Hematopoietic multipotent progenitor cell treated with erythropoietin and hydrocortisone succinate and interleukin-3 and kit ligand, for 15 days (in vitro differentiated cells): ENCODE measurements around the gene BTBD9.

Source experiments
- DNase-seq: peaks from one replicate; pipeline ENCODE4 v3.0.0-alpha.2; 2015; ENCODE audit warnings: low spot score

Gene BTBD9

DNA sequence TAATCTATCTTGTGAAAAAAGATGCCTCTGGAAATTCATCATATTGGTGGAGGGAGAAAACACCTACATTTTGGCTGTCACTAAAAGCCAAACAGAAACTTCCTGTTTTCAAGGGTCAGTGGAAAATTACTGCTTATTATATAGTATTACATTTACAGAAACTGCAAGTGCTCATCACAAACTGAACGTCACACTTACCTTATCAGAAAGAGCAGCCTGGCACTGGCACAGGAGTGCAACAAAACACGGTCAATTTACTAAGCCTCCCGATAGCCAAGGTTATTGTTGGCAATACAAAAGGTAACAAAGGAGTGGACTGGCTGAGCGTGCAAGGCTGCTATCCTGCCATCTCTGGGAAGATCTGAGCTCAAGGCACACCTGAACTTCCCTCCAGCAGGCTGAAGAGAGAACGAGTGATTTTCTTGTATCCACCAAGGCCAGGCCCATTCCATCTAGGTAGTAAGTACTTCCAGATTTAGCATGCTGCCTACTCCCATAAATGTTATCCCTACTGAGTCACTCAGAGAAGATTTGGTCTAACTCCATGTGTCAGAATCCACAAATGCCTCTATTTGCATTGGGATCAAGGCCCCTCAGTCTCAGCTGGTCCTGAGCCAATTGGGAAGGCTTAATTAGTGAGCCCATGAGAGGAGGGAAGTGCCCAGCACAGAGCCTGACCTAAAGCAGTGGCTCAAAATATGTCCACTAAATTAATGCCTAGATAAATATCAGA is 399.8 kb downstream of the BTBD9 start:
- no peak for DNase-seq

DNA sequence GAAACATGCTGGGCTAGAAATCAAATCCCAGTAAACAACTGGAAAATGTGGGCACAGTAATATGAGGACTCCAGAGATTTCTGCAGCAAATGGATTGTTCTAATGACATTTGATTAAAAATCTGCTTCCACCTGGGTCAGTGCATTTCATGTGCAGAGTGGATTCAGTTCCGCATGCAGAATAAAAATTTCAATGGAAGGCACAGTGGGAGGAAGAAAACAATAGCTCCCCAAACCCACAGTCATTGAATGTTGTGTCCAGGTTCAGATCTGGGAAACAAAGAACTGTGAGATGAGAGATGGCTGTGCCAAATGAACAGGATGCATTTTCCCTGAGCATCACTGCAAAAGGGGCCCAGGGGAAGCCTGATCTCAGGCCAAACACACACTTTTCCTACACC is 403.1 kb downstream of the BTBD9 start:
- DNase-seq = no peak

DNA sequence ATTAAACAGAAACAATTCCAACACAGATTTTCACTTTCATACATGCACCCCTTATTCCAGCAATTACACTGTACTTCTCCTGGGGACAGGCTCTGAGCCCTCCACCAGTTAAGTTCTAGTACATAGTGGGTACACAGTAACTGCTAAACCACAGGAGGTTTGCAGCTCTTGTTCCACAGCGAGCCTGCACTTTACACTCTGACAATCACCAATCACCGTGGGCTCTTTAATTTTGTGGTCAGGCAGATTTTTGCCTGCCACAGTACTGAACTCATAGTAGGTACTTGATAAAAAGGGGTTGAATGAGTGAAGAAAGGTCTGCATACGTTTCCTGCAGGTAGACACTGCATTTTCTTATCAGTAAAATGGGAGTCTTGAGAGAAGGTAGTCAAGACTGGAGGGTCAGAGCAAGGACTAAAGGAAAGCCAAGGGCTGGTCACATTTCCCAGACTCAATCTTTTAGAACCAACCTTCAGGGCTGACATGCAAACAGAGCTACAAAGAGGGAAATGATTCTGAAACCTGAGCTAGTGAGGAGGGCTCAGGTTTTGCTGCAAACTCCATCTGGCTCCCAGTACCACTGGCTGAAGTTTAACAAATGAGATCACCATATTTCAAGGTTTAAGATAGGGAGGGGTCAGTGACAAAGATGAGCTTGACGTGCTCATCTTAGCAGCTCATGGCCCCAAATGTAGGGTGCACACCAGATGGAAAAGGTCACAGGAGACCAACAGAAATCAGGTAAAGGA is 404.6 kb downstream of the BTBD9 start:
- no peak for DNase-seq

DNA sequence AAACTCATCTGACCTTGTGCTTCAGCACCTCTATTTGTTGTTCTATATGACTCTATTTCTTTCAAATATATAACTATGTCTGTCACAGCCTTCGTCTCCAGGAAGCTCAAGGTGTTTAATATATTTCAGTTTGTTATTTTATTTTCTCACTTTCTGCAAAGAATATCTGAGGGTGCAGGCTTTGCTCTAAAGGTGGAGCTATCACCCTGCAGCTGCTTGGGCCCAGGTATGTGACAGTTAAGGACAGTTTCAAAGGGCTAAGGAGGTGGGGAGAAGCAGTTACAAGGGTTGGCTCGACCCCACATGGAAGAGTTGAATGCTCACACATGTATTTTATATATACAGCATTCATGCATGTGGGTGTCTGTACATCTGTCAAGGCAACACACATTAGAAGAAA is 405.6 kb downstream of the BTBD9 start:
- DNase-seq = no peak

DNA sequence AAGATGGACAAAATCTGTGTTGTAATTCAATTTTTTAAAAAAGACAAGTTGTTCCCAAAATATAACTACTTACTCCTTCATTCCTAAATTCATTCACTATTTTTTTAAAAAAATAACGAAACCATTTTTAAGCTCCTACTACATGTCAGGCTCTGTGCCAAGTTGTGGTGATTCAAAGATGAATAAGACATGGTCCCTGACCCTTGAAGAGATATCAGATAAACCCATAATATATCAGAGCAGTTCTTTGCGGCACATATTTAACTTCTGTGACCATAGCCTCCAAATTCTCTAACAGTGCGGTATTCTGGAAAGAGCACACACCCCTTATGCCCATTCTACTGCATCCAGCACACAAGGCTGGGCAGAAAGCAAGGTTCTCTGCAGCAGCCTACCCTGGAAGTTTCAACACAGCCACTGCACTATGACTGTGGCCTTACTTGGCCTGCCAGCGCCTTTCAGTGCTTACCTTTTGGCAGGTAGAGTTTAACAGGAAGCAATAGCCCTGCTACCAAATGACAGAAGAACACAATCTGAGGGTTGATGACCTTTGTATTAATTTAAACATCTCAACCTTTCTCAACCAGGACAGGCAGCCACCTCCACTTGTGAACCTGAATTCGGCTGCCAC is 406.5 kb downstream of the BTBD9 start:
- DNase-seq = no peak

DNA sequence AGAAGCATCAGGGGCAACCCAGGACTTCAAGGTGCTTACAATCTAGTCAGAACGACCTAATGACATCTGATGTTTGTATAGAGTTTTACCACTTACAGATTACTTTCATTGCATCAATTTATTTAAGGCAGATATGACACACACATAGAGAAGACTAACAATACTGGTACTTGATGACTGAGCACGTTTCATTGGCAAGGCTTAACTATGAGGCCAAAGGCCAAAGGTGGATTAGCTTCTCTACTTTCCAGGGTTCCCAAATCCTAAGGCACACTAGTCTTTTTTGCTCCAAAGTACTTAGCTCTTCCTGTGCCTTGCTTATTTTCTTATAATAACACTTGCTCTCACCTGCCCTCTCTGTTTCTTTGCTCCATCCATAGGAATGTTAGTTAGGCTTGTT is 414.0 kb downstream of the BTBD9 start:
- DNase-seq = no peak

DNA sequence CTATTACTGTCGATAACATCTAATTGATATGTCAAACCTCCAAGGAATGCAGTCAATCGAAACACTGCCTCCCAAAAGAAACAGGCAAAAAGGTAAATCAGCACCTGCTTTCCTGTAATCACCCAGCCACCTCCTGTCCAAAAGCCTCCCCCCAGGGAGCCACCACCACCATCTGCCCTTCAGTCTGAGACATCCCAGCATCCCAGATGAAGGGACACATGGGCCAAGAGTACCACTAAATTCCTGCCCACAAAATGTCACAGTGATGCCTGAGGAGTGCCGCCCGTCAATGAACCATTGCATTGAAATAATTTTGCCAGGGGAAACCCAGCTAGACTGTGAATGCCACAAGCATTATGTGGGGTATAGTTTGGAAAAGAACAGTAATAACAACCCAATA is 418.5 kb downstream of the BTBD9 start:
- DNase-seq = no peak

DNA sequence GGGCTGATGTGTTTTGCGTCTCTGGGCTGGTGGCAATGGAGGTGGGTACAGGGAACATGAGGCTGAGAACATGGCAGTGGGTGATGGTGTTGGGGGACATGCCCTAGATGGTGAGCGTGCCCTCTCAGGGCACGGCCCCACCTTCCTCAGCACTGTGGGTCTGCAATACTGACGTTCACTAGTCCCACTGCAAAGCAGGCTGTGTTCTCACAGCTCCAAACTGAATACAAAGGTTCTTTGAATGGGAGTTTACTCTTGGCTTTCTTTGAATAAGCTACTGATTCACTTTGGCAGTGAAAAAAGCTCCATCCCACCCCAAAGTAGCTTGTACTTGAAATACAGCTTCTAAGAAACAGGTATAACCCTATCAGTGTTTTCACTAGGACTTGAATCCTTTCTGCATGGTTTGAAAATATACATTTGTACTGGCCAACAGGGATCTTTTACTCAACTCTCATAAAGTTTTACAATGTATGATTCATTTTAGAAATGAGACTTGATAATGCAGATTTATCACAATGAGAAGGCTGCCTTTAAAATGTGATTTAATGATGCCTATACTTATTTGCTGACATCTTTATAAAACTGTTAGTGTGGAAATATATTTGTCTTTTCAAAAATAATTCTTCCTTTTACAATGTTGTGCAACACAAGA is 419.5 kb downstream of the BTBD9 start:
- no peak for DNase-seq

DNA sequence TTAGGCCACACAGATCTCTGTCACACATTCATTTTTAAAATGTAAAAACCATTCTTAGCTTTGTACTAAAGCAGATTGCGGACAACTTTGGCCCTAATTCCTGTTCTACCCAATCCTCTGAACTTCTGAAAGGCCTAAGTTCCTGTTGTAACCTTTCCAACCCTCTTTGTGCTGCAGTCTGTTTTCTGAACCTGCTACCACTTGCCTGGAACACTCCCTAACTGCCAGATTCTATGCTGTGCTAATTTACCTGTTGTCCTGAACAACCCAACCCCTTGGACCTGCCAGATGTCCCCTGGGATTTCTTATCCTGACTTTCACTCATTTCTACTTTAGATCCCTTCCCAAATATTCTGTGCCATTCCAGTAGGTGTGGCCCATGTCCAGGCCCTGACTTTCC is 421.5 kb downstream of the BTBD9 start:
- DNase-seq = no peak

DNA sequence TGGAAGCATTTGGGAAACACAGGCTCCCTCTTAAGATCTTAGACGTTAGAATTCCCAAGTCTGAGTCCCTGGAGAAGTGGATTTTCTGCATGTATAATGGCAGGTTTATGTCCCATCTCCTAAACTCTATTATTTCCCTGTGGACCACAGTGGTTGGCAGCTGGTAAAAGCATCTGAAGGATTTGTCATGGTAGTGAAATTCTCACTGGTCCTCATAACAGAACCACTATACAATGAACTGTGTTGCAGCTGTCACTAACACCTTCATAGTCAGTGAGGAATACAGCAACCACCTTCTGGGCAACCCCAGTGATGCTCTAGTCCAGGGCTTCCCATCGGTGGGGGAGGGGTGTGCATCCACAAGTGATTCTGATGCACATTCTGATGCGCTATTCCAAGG is 423.3 kb downstream of the BTBD9 start:
- DNase-seq = no peak

DNA sequence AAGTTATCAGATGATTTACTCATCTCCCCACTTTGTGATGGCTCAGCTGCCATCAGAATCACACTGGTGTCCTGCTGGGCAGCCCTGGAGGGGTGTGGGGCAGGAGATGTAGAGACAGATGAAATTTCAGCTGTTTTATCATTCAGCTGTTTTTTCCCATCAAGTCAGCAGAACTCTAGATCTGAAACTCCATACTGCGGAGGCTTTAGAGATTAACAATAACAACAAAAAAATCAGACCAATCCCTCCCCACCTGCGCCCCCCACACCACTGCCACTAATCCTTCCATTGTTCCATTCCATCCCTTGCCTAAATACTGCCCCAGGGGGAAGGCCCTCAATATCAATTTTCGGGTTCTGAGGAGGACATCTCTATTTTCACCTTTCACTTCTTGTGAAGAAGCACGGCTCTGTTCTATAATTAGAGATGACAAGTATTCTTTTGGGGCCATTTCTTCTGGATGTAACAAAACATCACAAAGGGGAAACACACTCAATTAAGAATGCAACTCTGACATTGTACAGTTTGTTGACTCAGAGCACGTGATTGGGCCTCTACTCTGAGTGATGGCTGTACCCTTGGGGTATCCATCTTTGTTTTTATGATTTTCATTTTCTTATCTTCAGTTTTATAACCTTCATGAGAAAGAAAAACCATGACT is 423.9 kb downstream of the BTBD9 start:
- DNase-seq = no peak

DNA sequence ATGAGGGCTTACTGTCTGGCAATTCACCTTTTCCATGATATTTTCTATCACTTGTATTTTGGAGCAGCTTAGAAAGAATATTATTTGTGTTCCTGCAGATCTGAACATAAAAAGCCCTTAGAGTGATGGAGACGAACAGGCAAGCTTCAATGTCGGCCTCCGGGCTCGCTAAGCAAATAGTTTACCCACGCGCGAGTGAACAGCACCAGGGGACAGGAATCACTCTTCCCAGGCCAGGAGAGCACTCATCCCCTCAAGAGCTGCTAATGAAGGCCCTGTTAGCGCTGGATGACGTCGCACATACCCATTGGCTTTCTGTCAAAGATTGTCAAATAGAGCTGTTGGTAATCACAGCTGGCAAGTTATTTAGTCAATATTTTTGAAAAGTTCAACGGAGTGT is 424.5 kb downstream of the BTBD9 start:
- no peak for DNase-seq

DNA sequence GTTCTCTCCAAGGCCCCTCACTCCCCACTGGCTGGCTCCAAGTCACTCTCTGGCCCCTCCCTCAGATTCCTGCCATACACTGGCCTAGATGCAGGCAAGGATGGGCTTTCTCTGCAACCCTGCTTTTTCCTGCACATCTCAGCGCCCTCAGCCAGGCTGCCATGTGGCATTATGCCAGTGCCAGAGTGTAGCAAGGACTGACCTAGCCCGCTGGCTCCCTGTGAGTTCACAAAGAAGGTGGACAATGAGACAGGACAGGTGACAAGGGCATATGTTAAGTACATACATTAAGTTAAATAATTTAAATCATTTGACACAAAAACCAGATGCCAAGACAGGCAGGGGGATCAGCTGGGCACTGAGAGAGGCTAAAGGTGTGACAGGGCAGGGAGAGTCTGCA is 425.6 kb downstream of the BTBD9 start:
- DNase-seq = no peak

DNA sequence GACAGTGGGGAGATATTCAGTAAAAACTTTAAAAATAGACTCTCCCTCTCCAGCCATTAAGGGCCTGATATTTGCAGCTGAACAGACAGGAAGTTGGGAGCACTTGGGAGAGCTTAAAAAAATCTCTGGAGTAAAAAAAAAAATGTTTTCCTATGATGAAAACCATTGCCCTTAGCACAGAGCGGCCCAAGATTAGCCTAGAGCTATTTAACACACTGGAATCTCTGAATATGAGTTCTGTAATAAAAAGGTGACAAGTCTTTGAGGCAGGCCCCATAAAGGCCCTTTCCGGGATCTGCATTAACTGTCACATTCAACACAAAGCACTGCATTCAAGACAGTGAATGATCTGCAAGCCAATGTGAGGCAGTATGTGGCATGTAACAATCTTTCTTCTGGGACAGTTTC is 426.5 kb downstream of the BTBD9 start:
- no peak for DNase-seq

DNA sequence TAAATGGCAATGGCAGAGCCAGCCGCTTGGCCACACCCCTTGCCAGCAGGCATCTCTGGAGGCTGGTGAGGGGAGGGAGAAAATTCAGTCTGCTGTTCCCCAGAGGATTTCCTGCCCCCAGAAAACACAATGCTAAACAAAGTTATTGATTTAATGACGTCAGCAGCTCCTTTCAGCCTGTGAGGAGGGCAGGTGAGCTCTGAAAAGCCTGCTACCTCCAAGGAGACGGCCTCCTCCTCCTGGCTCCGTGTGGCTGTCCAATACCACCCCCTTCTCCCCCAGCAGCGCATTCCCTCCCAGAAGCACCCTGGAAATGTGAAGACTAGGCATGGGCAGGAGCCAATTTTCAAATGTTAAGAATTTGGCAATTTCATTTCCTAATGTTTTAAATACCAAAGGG is 427.1 kb downstream of the BTBD9 start:
- DNase-seq = no peak

DNA sequence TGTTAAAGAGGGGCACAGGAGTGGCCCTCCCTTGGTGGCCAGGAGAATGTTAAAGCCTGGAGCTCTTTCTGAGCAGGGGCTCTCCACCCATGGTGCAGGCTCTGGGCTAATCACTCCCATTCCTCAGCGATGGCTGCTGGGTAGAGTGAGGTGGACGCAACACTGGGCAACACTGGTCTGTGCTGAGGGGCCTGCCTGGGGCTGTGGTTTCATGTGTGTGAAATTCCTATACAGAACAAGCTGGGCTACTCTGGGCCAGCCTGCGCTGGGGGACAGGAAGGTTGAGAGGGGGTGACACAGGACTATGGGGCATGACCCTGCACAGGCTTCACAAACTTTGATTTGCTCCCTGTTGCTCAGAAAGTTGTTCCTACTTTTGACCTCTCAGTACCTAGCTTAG is 427.6 kb downstream of the BTBD9 start:
- no peak for DNase-seq

DNA sequence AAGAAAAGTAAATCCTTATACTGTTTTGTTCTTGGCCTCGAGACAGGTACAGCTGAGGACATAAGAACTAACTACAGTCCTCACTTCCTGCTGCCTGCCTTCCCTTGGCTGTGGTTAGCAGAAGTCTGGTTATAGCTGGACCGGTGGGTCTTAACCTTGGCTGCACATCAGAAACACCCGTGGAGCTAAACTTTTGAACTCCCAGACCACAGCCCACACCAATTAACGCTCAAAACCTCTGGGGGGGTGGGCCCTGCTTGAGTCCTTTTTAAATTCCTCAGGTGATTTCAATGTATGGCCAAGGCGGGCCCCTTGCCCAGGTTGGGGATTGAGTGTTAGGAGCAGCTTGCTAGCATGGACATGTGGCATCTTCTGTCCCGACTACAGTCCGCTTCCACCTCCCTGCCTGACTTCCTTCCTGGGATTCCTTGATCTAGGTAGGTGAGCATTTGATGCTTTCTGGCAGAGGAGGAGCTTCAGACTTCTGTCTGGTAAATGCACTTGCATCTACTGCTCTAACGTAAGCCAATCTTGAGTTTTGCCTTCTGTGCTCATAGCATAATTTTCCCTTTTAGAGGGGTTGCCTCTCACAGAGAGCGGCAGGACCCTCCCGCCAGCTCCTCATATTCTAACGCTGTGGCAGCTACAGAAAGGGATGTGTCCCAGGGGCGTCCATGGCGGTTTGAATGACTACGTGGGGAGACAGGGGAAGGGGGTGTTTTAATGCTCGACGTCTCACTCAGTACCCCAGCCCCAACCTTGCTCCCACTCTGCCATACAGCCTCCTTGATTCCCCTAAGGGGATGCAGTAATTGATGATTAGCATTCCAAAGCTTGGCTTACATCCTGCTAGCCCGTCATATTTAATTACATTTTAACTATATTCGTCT is 430.1 kb downstream of the BTBD9 start:
- no peak for DNase-seq

DNA sequence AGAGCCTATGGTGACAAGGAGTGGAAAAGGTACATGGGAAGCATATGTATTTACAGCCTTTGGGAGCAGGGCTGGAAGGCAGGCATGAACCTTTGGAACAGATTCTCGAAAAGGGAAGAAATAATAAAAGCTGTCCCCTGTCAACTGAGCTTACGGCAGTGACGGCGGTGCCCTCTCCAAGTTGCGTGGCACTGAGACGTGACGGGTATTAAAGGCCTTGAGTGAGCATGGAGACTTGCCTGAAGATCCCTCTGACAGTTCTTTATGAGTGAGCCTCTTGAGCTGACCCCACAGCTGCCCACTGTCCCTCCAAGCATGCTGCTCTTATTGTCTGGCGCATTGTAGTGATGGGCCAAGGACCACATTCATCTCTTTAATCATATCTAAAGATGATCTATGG is 431.7 kb downstream of the BTBD9 start:
- no peak for DNase-seq

DNA sequence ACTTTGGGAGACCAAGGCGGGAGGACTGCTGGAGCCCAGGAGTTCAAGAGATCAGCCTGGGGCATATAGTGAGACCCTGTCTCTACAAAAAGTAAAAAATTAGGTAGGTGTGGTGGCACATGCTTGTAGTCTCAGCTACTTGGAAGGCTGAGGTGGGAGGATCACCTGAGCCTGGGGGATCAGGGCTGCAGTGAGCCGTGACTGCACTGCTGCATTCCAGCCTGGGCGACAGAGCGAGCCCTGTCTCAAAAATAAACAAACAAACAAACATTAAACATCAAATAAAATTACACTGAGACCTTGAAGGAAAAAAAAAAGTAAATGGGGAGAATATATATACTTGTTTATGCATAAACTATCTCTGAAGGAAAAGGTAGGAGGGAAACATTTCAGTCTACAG is 432.4 kb downstream of the BTBD9 start:
- DNase-seq = no peak

DNA sequence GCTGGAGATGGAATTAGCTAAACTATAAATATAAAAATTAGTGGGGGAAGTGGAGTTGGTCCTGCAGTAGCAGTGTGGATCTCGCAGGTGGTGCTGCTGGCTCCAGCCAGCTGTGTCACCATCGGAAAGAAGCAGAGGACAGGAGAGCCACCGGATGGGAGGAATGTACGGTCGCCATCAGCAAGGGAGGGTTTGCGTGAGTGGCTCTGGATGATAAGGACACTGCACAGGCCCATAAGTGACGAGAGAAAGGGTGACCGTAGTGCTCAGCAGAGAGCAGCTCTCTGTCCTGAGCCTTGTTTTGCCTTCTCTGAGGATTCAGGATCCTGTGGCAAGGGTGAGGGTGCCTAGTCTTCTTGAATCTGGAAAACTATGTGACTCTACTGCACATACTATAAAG is 441.5 kb downstream of the BTBD9 start:
- no peak for DNase-seq

DNA sequence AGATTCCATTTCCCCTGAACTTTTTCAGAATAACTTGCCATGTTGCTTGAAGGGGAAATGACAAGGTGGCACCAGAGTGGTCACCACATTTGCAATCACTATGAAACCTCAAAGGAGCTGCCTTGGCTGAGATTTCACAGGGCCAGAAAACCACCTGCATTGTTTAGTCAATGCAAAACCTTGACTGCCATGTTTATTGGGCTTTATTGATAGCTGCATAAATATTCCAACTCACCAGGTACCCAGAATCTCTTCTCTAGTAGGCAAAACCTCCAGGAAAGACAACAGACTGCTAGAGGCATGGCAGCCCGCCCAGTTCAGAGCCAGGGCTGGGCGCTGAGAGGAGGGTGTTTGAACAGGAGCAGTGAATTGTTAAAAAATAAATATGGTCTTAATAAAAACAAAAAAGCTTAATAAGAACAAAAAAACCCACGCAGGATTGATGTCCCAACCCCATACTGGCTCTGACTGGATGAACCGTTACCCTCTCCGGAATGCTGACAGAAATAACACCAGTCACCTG is 444.6 kb downstream of the BTBD9 start:
- DNase-seq = no peak
